HG03139 (cell line): Measurements from ENCODE around the gene HPCA.

Experiments used
- ATAC-seq: cut with Tn5 transposase; IDR thresholded peaks from one replicate; pipeline ENCODE4 v1.9.1; 2021; ENCODE audit not compliant: unreplicated experiment

Gene HPCA

DNA sequence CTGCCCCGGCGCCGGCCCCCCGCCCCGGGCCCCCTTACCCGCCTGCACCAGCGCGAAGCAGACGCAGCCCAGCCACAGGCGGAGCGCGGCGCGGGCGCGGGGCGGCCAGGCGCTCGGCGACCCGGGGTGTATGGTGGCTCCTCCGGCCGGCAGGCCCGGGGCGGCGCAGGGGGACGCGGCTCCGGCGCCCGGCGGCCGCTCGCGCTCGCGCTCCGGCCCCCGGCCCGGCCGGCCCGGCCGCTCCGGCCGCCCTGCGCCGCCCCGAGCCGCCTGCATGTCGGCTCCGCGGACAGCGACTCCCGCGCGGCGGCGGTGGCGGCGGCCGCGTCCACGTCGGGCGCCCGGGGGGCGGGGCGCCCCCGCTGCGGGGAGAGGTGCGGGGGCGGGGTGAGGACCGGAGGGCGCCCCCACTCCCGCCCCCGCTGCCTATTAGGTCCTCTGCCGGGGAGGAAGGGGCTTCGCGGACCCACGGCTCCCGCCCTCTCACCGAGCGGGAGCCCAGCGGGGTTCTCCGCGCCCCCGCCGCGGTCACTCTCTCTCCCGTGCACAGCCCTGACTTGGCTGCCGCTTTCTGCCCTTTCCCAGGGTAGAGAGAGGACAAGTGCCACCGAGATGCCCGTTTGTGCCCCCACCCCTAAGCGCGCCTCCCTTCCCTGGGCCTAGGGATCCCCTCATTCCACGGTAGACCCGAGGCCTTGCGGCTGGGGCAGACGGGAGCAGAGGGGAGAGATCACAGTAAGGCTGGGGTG lies 15.5 kb upstream of the HPCA start, which contains the start of gene FNDC5:
Gene FNDC5, minus strand, starts transcription at position 298 of the 749 bp plus-strand sequence.
- no peak for ATAC-seq

GRCh38 chr1:32871364-32872191 lies 14.7 kb upstream of the HPCA start:
- no peak for ATAC-seq

DNA sequence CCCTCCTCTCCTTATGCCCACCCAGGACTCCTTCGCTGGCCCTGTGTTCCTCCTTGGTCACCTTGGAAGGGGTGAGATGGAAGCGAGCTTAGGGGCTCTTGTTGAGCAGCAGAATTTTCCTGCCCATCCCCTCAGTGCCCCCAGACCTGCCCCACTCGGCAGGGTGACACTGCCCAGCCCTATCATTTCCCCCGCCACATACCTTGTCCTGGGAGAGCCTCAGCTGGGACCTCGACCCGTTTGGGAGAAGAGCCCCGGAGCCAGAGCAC lies 14.2 kb upstream of the HPCA start:
- ATAC-seq, result no peak

DNA sequence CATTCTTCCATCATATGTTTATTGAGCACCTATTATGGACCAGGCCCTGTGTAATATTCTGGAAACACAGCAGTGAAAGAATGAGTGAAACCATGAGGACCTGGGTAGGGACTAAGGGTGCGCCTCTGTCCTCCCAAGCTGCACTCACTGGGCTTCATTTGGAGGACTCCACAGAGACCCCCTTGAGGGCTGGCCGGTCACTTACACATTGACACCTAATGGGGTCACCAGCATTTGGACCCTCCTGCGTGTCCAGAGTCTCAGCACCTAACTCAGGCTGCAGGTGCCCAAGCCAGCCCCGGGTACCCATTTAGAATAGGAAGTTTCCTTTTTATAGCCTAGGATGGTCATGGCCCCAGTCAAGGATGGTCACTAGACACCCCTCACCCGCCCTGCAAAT lies 12.8 kb upstream of the HPCA start:
- ATAC-seq, result no peak

DNA sequence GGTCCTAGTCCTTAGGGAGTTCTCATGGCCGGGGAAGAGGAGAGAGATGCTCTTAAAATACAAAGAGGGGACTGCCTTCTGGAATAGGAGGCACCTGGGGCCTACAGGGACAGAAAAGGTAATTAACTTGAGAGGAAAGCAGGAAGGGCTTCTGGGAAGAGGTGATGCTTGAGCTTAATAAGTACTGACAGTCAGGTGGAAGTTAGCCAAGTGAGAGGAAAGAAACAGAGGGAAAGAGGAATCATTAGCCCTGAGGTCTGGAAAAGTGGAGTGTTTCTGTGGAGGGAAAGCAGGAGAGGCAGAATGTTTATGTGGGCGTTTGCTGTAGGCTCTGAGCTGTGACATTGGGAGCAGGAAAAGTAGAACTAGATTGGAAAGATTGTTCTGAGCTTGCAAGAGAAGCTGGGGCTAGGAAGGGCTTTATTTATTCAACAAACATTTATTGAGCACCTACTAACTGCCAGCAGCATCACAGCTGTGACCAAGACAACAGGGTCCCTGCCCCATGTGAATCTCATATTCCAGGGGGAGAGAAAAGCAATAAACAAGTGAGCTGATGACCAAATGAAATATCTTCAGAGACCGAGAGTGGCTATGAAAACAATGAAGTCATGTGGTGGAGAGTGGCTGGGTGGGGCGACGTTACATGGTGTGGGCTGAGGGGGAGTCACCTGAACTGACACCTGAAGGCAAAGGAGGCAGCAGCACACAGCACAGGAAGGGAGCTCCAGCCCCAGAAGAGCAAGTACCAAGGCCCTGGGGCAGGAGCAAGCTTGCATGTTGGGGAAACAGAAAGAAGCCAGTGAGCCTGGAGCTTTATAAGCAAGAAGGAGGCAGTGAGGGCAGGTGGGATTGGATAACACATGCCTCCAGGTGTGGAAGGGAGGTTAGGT lies 11.2 kb upstream of the HPCA start:
- ATAC-seq, result no peak

DNA sequence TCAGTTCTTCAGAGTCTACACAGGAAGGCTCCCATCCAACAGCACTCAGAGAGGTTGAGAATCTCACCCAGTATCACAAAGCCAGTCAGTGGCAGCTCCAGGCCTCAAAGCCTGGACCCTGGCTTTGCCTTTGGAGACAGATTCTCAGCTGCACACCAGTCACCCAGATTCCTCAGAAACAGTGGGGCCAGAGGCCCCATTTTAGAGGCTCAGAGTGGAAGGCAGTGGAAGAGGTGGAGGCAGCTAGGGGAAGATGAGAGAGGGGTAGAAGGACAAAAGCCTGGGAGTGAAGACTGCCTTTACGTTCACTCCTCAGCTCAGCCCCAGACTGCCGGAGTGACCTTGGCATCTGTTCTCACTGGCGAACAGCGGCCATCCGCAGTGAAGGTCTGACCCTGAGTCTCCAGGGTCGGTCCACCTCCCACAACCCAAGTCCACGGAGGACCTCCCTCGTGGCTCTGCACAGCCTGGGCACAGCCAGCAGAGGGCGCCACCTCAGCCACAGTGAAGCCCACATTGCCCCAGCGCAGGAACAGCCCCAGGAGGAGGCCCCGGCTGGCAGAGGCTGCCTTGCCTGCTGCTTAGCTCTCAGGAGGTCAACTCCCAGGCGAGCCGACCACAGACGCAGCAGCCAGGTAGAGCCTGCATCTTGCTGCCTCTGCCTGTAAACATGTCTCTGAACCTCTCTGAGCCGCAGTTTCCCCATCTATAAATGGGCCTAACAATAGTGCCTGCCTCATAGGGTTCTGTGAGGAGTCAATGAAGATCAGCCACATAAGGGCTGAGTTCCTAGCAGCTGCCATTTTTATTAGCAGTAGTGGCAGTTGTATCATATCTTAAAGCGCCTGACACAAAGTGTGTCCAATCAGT lies 9.7 kb upstream of the HPCA start:
- no peak for ATAC-seq

DNA sequence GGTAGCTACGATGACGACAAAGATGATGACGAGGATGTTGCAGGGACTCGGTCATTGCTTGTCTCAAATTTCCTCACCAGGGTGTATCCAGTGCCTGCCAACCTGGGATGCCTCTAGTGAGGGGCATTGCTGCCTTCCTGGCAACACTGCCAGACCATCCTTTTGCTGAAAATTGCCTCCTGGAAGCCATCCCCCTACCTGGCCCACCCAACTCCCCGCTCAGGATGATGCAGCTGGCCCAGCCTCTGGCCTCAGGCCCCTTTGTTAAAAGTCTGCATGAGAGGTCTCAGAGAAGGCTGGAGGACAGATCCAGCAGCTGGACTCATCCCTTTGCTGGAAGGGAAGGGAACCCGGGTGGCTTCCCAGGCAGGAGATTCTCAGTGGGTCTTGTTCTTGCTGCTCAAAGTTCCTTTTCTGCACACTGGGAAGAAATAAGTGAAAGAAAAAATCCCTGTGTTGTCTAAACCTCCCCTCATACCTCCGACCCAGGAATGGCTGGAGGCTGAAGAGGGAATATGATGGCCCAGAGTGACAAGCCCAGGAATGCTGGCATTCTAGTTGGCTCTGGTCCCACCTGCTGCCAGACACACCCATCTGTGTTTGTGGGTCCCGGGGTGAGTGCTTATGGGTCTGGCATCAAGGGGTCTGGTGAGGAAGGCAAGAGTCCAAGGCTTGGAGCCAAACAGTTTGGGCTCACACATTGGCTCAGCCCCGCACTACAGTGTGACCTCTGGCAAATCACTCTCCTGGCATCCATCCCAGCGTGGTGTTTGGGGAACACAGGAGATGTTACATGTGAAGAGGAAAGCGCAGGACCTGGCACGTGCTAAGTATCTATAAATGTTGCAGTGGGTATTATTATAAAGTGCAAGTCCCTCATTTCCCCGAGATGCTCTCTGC lies 8.8 kb upstream of the HPCA start:
- no peak for ATAC-seq

DNA sequence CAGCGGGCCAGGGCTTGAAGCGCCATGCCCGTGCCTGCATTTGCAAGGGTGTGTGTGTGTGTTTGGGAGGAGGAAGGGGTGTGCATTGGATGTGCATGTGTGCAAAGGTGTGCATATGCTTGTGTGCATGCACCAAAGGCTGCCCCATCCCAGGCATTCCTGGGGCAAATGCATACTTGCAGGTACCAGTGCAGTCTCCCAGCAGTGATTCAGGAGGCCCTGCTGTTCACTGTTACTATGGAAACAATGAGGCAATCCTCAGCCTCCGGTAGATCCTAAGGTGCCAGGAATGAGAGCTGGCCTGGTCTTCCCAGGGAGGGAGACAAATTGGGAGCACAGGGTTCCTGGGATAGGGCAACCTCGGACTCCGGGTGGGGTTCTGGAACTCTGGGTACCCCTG lies 8.1 kb upstream of the HPCA start:
- ATAC-seq, result no peak

DNA sequence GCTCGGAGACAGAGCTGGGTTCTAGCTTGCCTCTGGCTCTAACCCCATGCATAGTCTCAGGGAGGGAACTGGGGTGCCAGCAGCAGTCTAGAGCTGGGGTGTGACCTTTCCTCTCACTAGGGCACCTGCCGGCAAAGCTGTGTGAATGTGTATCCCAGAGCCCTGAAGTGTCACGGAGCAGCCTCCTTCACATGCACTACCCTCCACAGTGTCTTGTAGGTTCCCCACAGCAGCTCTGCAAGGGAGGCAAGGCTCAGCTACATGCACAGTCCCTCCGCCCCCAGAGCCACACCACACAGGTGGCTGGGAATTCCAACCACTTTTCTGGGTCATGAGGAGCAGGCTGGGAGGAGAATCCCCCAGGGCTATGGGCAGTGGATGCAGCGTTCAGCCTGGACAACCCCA lies 7.7 kb upstream of the HPCA start:
- ATAC-seq, result no peak

GRCh38 chr1:32881291-32881690 lies 5.0 kb upstream of the HPCA start:
- no peak for ATAC-seq

GRCh38 chr1:32881871-32882850 lies 4.1 kb upstream of the HPCA start:
- ATAC-seq, result no peak

GRCh38 chr1:32883338-32884031 lies 2.8 kb upstream of the HPCA start:
- ATAC-seq, result no peak

DNA sequence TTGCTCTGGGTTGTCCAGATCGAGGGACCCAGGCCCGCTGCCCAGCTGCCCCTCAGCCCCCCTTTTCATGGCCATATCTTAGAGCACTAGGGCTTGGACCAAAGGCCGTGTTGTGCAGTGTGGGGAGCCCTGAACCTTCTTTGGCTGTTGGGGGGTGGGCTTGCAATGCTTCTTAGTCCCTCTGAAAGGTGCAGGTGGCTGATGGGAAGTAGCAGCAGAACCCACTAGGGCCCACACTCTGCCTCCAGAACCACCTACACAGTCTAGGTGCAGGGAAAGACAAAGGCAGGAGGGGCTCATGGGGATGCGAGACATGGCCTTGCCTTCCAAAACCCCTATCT lies 2.3 kb upstream of the HPCA start:
- ATAC-seq, result no peak

DNA sequence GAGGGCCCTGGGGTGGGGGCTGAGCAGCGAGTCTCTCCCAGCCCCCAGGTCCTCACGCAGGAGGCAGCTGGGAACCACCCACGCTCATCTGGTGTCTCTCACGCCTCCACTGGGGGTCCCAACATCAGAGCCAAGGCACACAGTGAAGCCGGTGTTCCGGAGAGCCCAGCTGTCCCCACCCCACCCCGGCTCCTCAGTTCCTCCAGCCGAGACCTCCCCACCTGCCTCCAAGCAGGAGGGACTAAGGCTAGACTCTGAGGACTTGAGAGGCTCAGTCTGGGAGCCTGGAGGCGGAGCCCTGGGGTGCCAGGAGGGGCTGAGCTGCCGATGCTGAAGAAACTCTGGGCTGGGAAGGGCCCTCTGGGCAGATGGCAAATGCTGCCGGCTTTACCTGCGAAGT lies 1.6 kb upstream of the HPCA start:
- no peak for ATAC-seq

DNA sequence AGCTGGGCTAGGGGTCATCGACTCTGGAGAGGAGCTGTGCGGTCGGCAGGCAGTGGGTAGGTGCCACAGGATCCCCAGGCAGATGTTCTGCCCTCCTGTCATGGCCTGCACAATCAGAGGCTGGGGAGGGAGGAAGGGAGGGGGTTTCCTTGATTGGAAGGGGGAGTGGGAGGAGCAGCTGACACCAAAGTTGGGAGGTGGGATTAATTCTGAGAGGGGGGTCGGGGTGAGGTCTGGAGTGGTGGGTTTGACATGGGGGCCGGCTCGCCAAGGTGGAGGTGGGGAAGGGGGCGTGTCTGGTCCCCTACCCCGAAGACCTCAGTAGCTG lies 651 bp upstream of the HPCA start:
- ATAC-seq, result no peak

DNA sequence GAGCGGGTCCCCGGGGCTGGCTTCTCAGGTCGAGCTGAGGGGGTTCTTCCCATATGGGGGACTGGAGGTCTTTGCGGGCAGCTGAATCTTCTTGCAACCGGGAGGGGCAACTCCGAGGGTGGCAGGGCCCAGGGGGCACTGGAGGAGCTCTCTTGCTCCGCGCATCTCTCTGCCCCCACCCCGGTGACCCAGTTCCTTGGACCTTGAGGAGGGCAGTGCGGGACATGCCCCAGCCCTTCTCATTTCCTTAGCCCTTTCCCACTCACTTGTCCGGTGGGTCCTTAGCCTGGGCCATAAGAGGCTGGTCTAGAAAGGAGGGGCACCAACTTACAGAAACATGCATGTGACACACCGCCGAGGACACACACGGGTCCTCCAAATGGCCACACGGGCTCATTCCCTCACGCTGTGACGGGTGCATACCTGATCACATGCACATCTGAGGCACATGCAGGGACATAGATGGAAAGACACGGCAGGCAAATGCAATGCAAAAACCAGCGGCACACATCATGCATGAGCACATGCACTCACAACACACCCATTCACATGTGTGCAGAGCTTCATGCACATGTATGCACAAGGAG lies 630 bp downstream of the HPCA start:
- ATAC-seq, result no peak

GRCh38 chr1:32887623-32888022 lies 1.3 kb downstream of the HPCA start:
- no peak for ATAC-seq

- ATAC-seq, result no peak
These were observed 1.8 kb downstream of the HPCA start for GRCh38 chr1:32888134-32888533.
